Right lobe of liver (tissue), 6 donors: Measurements from ENCODE around the gene CCSER1. TPM values are rescaled to one million over a fixed set of nuclear protein-coding genes. Genes with fewer than 3 reads are reported as not detected.
"Not testable (repeated sequence)": the region's sequence is repeated elsewhere in the genome, so short reads cannot be mapped to it uniquely, and the experiment has no call there.

Experiments
- ATAC-seq, 4 donors: fragments of 200-7000 bp; cut with Tn5 transposase; one replicate each; pipeline ENCODE4 v1.9.1; 2020; ENCODE audit warnings: mild to moderate bottlenecking in 4 of 4, moderate library complexity in 4 of 4
- DNase-seq, 3 donors: peaks; one replicate each; pipeline ENCODE4 v3.0.0-alpha.2; 2020
- H3K27ac ChIP-seq, 3 donors: fragments of 200-600 bp; one replicate each; pipeline ENCODE4 v1.8.0; 2022
- H3K27me3 ChIP-seq, 2 donors: fragments of 200-600 bp; one replicate each; pipeline ENCODE4 v1.8.0; 2022
- H3K36me3 ChIP-seq, 4 donors: fragments of 200-600 bp; sonication (generic) in 1 of 4; one replicate each; pipeline versions ENCODE4 v1.5.1 to v1.8.0; 2017 to 2022; ENCODE audit warnings: control low read depth in 1 of 4
- H3K4me1 ChIP-seq, 4 donors: fragments of 200-600 bp; sonication (generic) in 1 of 4; one replicate each; pipeline versions ENCODE4 v1.5.1 to v1.8.0; 2017 to 2022; ENCODE audit warnings: control low read depth in 1 of 4
- H3K4me3 ChIP-seq, 3 donors: fragments of 200-600 bp; one replicate each; pipeline ENCODE4 v1.8.0; 2022
- H3K9me3 ChIP-seq, 4 donors: fragments of 200-600 bp; sonication (generic) in 1 of 4; one replicate each; pipeline versions ENCODE4 v1.5.1 to v1.8.0; 2017 to 2022; ENCODE audit warnings: control low read depth in 1 of 4
- CTCF ChIP-seq, 4 donors: fragments of 200-600 bp in 3 of 4; fragments of 450-650 bp in 1 of 4; IDR thresholded peaks; one replicate each; pipeline versions ENCODE4 v1.5.1 to v1.8.0; 2016 to 2022; ENCODE audit warnings: antibody characterized with exemption in 4 of 4, mild to moderate bottlenecking in 2 of 4
- POLR2A ChIP-seq: fragments of 450-650 bp; IDR thresholded peaks from one replicate; pipeline ENCODE4 v1.6.1; 2017; ENCODE audit warnings: antibody characterized with exemption, mild to moderate bottlenecking
- WGBS: methylation state at CpG from one replicate; pipeline ENCODE4 v1.1.6; 2018; ENCODE audit warnings: low coverage, low lambda C conversion rate; ENCODE audit not compliant: insufficient coverage; ENCODE audit errors: missing lambda C conversion rate; 5-methylcytosine and 5-hydroxymethylcytosine counted together
- intact Hi-C, 2 donors: fragments of 100-400 bp; cut with DNase I; formaldehyde crosslinking; loops; one replicate each; pipeline versions ENCODE4 v1.11.2 to v1.14.1; 2022
- total RNA-seq, 6 experiments: library from RNA; depleted of rRNA in 2 of 6; stranded (reverse); fragments of >200 nt in 2 of 6; fragmentation: NEBNext Ultra II Directional in 3 of 6; extraction: Animal tissue kit (Norgen Biotek cat#: 25700) in 3 of 6; gene quantifications; one replicate each; pipeline versions ENCODE4 v1.1.0 to v1.2.4, GENCODE V29; 2016 to 2023
- donor health status: DM: no; HTN: yes; CAD: no.
- donor health status: DM: no; HTN: no; CAD: no.
- donor health status: DM: no; HTN: no; CAD: no.
- donor health status: DM: no; HTN: yes; CAD: no.
- donor health status: DM: no; HTN: yes; CAD: no.

CCSER1 gene
- total RNA-seq, 6 experiments from 2014 or later = 0.15 to 1.00 (median 0.65) TPM

- H3K9me3 ChIP-seq = no peaks in the 10 kb centered on the region
- intact Hi-C loops = no loop called here
- no peaks in the 10 kb centered on the region for H3K27me3 ChIP-seq
- no peak for DNase-seq
- no peaks in the 10 kb centered on the region for H3K4me1 ChIP-seq
- 62% methylated on average over 2 of the region's 2 CpGs for WGBS
- no peak overlapping the region for H3K27ac ChIP-seq
- no peak overlapping the region for H3K4me3 ChIP-seq
- H3K36me3 ChIP-seq = no peaks in the 10 kb centered on the region
- no peak for TF ChIP-seq CTCF (IDR thresholded peaks at IDR 0.05)
- no peak for ATAC-seq
Measured at GRCh38 chr4:90648791-90649190, 521.6 kb downstream of the CCSER1 start.

GRCh38 chr4:90660672-90661071, 533.5 kb downstream of the CCSER1 start:
- H3K36me3 ChIP-seq = no peaks in the 10 kb centered on the region
- intact Hi-C loops = no loop called here
- no peak overlapping the region for H3K27ac ChIP-seq
- H3K4me3 ChIP-seq = no peak overlapping the region
- H3K9me3 ChIP-seq = no peaks in the 10 kb centered on the region
- TF ChIP-seq CTCF (IDR thresholded peaks at IDR 0.05) = no peak
- TF ChIP-seq POLR2A = no peak
- DNase-seq = no peak
- WGBS = 71% methylated on average over 3 of the region's 3 CpGs
- H3K4me1 ChIP-seq = no peaks in the 10 kb centered on the region
- no peaks in the 10 kb centered on the region for H3K27me3 ChIP-seq
- no peak for ATAC-seq

- Histone ChIP-seq H3K36me3 (no peaks in the 10 kb centered on the region), H3K27me3 (no peaks in the 10 kb centered on the region), H3K4me3 (no peak overlapping the region), H3K4me1 (no peaks in the 10 kb centered on the region), H3K9me3 (no peaks in the 10 kb centered on the region), H3K27ac (no peak overlapping the region)
- DNase-seq (no peak), ATAC-seq (no peak)
- TF ChIP-seq POLR2A = no peak
- no peak for TF ChIP-seq CTCF (IDR thresholded peaks at IDR 0.05)
- intact Hi-C loops = no loop called here
- WGBS = 26% methylated on average over 4 of the region's 4 CpGs
Measured at GRCh38 chr4:90670183-90670582, 543.0 kb downstream of the CCSER1 start.

GRCh38 chr4:90689739-90690138, 562.5 kb downstream of the CCSER1 start:
- ATAC-seq = no peak
- no peak for TF ChIP-seq CTCF (IDR thresholded peaks at IDR 0.05)
- no peak for TF ChIP-seq POLR2A
- no peak overlapping the region for H3K27ac ChIP-seq
- intact Hi-C loops = no loop called here
- H3K27me3 ChIP-seq = no peaks in the 10 kb centered on the region
- no peaks in the 10 kb centered on the region for H3K9me3 ChIP-seq
- H3K4me1 ChIP-seq = no peaks in the 10 kb centered on the region
- no peaks in the 10 kb centered on the region for H3K36me3 ChIP-seq
- DNase-seq = no peak
- H3K4me3 ChIP-seq = no peak overlapping the region
- WGBS = 30% methylated on average over 1 of the region's 1 CpG

- Histone ChIP-seq H3K9me3 (no peaks in the 10 kb centered on the region), H3K27ac (no peak overlapping the region), H3K27me3 (no peaks in the 10 kb centered on the region), H3K4me3 (no peak overlapping the region), H3K4me1 (no peaks in the 10 kb centered on the region), H3K36me3 (no peaks in the 10 kb centered on the region)
- TF ChIP-seq POLR2A (no peak), CTCF (IDR thresholded peaks at IDR 0.05) (no peak)
- ATAC-seq (no peak), DNase-seq (no peak)
- intact Hi-C loops = no loop called here
Measured at GRCh38 chr4:90695411-90695810, 568.2 kb downstream of the CCSER1 start.

DNA sequence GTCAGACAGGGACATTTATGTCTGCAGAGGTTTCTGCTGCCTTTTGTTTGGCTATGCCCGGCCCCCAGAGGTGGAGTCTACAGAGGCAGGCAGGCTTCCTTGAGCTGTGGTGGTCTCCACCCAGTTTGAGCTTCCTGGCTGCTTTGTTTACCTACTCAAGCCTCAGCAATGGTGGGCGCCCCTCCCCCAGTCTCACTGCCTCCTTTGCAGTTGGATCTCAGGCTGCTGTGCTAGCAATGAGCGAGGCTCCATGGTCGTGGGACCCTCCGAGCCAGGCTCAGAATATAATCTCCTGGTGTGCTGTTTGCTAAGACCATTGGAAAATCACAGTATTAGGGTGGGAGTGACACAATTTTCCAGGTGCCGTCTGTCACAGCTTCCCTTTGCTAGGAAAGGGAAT, 578.3 kb downstream of the CCSER1 start:
- H3K9me3 ChIP-seq, H3K27me3 ChIP-seq, H3K4me3 ChIP-seq, H3K36me3 ChIP-seq, ATAC-seq, H3K4me1 ChIP-seq, DNase-seq, H3K27ac ChIP-seq, intact Hi-C loops: not testable (repeated sequence)
- 71% methylated on average over 2 of the region's 6 CpGs for WGBS
